DOHH2 (cell line): Measurements from ENCODE around the gene ELMOD3.

Experiments used
- H3F3A ChIP-seq: fragments of 200-600 bp; sonication (generic), shearing (Covaris generic); 2 replicates; pipeline ENCODE4 v1.6.0; 2016; ENCODE audit warnings: antibody characterized with exemption, mild to moderate bottlenecking; ENCODE audit not compliant: control insufficient read depth, insufficient read depth
- H3K27ac ChIP-seq: fragments of 200-600 bp; sonication (generic); 2 replicates; pipeline ENCODE4 v1.5.1; 2014; ENCODE audit warnings: low read depth, mild to moderate bottlenecking, low read length, moderate library complexity
- H3K27me3 ChIP-seq: fragments of 200-600 bp; sonication (generic); 2 replicates; pipeline ENCODE4 v1.6.1; 2014; ENCODE audit warnings: mild to moderate bottlenecking, low read length, mixed read lengths; ENCODE audit not compliant: control insufficient read depth
- H3K36me3 ChIP-seq: fragments of 200-600 bp; sonication (generic); 2 replicates; pipeline ENCODE4 v1.6.1; 2014; ENCODE audit warnings: mild to moderate bottlenecking, low read length, moderate library complexity, mixed read lengths; ENCODE audit not compliant: control insufficient read depth
- H3K4me1 ChIP-seq: fragments of 200-600 bp; sonication (generic); 2 replicates; pipeline ENCODE4 v1.6.1; 2014; ENCODE audit warnings: mild to moderate bottlenecking, low read length, mixed read lengths; ENCODE audit not compliant: control insufficient read depth
- H3K4me2 ChIP-seq: fragments of 200-600 bp; sonication (generic); 2 replicates; pipeline ENCODE4 v1.6.0; 2014; ENCODE audit warnings: mild to moderate bottlenecking, low read length, moderate library complexity
- H3K4me3 ChIP-seq: fragments of 200-600 bp; sonication (generic); 2 replicates; pipeline ENCODE4 v1.5.1; 2014; ENCODE audit warnings: mild to moderate bottlenecking, low read length, mixed read lengths
- H3K79me2 ChIP-seq: fragments of 200-600 bp; sonication (generic); 2 replicates; pipeline ENCODE4 v1.6.1; 2014; ENCODE audit warnings: mild to moderate bottlenecking, low read length, mixed read lengths; ENCODE audit not compliant: control insufficient read depth
- H3K9me2 ChIP-seq: fragments of 200-600 bp; sonication (generic); replicated peaks from 2 replicates; pipeline ENCODE4 v1.6.1; 2014; ENCODE audit warnings: mild to moderate bottlenecking, low read length, mixed read lengths; ENCODE audit not compliant: control insufficient read depth
- H3K9me3 ChIP-seq: fragments of 200-600 bp; sonication (generic); 2 replicates; pipeline ENCODE4 v1.6.1; 2014; ENCODE audit warnings: antibody characterized with exemption, low read length, mixed read lengths; ENCODE audit not compliant: control insufficient read depth, insufficient read depth
- H4K20me1 ChIP-seq: fragments of 200-600 bp; sonication (generic); 2 replicates; pipeline ENCODE4 v1.6.0; 2014; ENCODE audit warnings: low read depth, mild to moderate bottlenecking, antibody characterized with exemption, low read length, moderate library complexity; ENCODE audit not compliant: control insufficient read depth, insufficient read depth
- EZH2phosphoT487 ChIP-seq: fragments of 200-600 bp; sonication (generic); IDR thresholded peaks from 2 replicates; pipeline ENCODE4 v1.6.1; 2017; ENCODE audit warnings: borderline replicate concordance, mild to moderate bottlenecking, antibody characterized with exemption, low read length, moderate library complexity, mixed read lengths
- TF ChIP-seq, protein P1 (sequence below): fragments of 200-600 bp; sonication (generic); IDR thresholded peaks from one replicate; pipeline ENCODE4 v1.5.1; 2014; ENCODE audit warnings: antibody characterized with exemption, mild to moderate bottlenecking, low read depth, low read length; ENCODE audit not compliant: poor library complexity, severe bottlenecking

ELMOD3 gene

DNA sequence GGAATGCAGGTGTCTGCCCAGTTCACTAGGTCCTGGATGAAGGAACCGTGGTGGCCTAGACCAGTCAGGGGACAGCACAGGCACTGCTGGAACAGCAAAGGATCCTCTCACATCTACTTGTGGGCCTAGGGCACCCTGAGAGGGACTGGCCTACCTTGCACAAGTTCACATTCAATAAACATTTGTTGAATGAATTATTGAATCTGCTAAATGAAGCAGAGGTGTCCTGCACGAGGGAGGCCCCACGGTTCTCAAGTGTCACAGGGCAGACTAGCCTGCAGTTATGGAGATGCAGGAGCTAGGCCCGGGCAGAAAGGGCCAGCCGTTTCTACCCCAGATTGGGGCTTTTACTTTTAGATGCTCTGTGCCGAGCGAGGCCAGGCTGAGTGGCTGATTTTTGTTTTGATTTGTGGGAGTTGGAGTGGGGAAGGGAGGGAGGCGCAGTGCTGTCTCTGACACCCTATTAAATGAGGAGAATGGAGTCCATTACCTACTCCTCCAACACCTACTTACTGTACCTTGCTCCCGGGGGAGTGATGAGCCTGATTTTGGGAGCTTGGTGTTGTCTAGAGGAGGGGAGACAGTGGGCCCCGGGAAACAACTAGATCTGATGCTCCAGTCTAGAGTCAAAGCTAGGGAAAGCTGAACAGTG lies 82.4 kb downstream of the ELMOD3 start:
- H3K4me1 ChIP-seq = peaks cover 17% of the 10 kb centered on the region
- peak overlapping the region; percentile 70 for H3K4me3 ChIP-seq
- no peaks in the 10 kb centered on the region for H3K79me2 ChIP-seq
- H3K4me2 ChIP-seq = peak overlapping the region; percentile 66
- no peak for TF ChIP-seq EZH2phosphoT487
- H4K20me1 ChIP-seq = no peaks in the 10 kb centered on the region
- no peaks in the 10 kb centered on the region for H3K9me2 ChIP-seq
- no peaks in the 10 kb centered on the region; the same call in 1 of the 2 replicates for H3K27me3 ChIP-seq
- no peaks in the 10 kb centered on the region for H3K36me3 ChIP-seq
- H3F3A ChIP-seq = no peaks in the 10 kb centered on the region
- no peaks in the 10 kb centered on the region for H3K9me3 ChIP-seq
- no peak overlapping the region for H3K27ac ChIP-seq

DNA sequence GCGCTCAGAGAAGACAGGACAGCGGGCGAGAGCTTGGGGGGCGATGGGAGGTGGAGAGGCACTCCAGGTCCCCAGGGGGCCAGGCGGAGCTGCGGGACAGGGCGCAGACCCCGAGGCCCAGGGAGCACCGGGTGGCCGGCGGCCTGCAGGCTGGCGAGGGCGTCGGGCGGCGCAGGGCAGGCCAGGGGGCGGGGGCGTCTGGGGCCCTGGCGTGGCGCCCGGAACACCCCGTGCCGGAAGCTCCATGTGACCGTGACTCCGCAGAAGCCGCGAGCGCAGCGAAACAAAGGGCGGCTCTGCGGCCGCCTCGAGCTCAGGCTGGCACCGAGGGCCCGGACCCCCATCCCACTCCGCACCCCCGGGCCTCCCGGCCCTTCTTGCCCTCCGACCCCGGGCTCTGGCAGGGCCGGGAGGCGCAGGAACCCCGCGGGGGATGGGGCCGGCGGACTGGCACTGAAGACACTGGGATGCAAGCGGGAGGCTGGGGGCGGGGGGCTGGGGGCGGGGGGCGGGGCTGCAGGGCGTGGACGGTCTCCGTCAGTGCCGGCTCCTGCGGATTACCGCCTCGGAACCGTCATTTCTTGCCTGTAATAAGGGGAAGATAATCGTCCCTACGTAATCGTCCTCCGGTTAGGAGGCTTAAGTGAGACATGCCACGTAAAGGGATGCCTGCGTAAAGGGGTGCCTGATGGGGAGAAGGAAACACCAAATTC lies 83.1 kb downstream of the ELMOD3 start:
- Histone ChIP-seq H3K36me3 (no peaks in the 10 kb centered on the region), H3K27ac (no peak overlapping the region), H3K4me1 (peaks cover 17% of the 10 kb centered on the region), H3K27me3 (no peaks in the 10 kb centered on the region; the same call in 1 of the 2 replicates), H4K20me1 (no peaks in the 10 kb centered on the region), H3K9me3 (no peaks in the 10 kb centered on the region), H3K4me2 (peak overlapping the region; percentile 66), H3F3A (no peaks in the 10 kb centered on the region), H3K9me2 (no peaks in the 10 kb centered on the region), H3K79me2 (no peaks in the 10 kb centered on the region), H3K4me3 (peak overlapping the region; percentile 70)
- TF ChIP-seq, protein P1, sequence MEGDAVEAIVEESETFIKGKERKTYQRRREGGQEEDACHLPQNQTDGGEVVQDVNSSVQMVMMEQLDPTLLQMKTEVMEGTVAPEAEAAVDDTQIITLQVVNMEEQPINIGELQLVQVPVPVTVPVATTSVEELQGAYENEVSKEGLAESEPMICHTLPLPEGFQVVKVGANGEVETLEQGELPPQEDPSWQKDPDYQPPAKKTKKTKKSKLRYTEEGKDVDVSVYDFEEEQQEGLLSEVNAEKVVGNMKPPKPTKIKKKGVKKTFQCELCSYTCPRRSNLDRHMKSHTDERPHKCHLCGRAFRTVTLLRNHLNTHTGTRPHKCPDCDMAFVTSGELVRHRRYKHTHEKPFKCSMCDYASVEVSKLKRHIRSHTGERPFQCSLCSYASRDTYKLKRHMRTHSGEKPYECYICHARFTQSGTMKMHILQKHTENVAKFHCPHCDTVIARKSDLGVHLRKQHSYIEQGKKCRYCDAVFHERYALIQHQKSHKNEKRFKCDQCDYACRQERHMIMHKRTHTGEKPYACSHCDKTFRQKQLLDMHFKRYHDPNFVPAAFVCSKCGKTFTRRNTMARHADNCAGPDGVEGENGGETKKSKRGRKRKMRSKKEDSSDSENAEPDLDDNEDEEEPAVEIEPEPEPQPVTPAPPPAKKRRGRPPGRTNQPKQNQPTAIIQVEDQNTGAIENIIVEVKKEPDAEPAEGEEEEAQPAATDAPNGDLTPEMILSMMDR = no peak
- TF ChIP-seq EZH2phosphoT487 = no peak

DNA sequence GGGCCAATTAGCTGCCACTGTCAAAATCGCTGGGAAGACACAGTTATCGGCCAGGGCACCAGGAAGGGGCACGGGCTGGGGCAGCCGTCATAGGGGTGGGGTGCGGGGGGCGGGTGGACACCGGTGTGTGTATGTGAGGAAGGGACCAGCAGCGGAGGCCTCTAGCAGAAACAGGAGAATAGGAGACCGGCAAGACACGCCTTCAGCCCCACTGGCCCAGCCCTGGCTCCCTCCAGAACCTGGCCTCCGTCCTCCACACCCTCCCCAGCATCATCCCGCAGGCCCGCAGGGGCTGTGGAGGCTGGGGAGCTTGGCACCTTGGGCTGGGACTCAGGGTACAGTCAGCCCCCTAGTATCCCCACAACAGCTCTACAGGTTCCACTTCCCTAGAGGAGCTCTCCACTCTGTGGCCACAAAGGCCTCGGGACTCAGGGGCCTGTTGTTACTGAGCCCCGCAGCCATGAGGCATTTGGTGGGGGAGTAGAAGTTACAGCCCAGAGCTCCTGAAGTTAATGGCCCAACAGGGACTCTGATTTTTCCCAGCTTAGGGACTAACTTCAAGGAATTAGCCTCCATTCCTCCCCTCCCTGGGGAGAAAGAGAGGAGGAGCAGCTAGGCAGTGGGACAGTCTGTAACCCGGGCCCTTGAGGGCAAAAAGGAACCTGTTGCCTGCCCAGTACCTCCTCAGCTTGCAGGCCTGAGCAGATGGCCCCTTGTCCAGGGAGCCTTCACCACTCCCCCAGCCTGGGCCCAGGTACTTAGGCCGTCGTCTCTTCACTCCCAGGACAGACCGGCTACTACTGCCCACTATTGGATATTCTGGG lies 83.8 kb downstream of the ELMOD3 start:
- no peaks in the 10 kb centered on the region for H3K9me3 ChIP-seq
- H3K4me3 ChIP-seq = peak overlapping the region; percentile 70
- H3K36me3 ChIP-seq = no peaks in the 10 kb centered on the region
- peaks cover 17% of the 10 kb centered on the region for H3K4me1 ChIP-seq
- no peaks in the 10 kb centered on the region for H3F3A ChIP-seq
- no peaks in the 10 kb centered on the region for H3K9me2 ChIP-seq
- no peak overlapping the region for H3K27ac ChIP-seq
- no peaks in the 10 kb centered on the region for H4K20me1 ChIP-seq
- TF ChIP-seq, protein P1 = no peak
- no peak for TF ChIP-seq EZH2phosphoT487
- H3K4me2 ChIP-seq = peak overlapping the region; percentile 66
- H3K27me3 ChIP-seq = no peaks in the 10 kb centered on the region; the same call in 1 of the 2 replicates
- no peaks in the 10 kb centered on the region for H3K79me2 ChIP-seq
